Muscle layer of duodenum (tissue), 2 donors: Measurements from ENCODE around the gene SRMS.

Experiments
- H3K27ac ChIP-seq: one replicate; pipeline ENCODE4 v1.7.0; 2013; ENCODE audit warnings: mild to moderate bottlenecking, low read length
- H3K27me3 ChIP-seq: one replicate; pipeline ENCODE4 v1.7.0; 2013; ENCODE audit warnings: low read depth, mild to moderate bottlenecking, control low read depth, low read length
- H3K36me3 ChIP-seq, 2 donors: one replicate each; pipeline ENCODE4 v1.7.0; 2013; ENCODE audit warnings: low read length in 2 of 2, control low read depth in 1 of 2, mild to moderate bottlenecking in 1 of 2; ENCODE audit not compliant: insufficient read depth in 2 of 2, control insufficient read depth in 1 of 2
- H3K4me1 ChIP-seq, 2 donors: one replicate each; pipeline ENCODE4 v1.7.0; 2013; ENCODE audit warnings: low read length in 2 of 2, mild to moderate bottlenecking in 2 of 2, control low read depth in 1 of 2, moderate library complexity in 1 of 2; ENCODE audit not compliant: insufficient read depth in 2 of 2, control insufficient read depth in 1 of 2
- H3K4me3 ChIP-seq, 2 donors: one replicate each; pipeline ENCODE4 v1.7.0; 2013; ENCODE audit warnings: low read length in 2 of 2, low read depth in 1 of 2, mild to moderate bottlenecking in 1 of 2
- H3K9me3 ChIP-seq, 2 donors: one replicate each; pipeline ENCODE4 v1.7.0; 2013; ENCODE audit warnings: low read length in 2 of 2, control low read depth in 1 of 2, mild to moderate bottlenecking in 1 of 2; ENCODE audit not compliant: control insufficient read depth in 1 of 2
- donor health status: healthy.

SRMS gene

GRCh38 chr20:63568986-63569949 is 21.7 kb upstream of the SRMS start:
- no peak overlapping the region for H3K27ac ChIP-seq
- H3K4me1 ChIP-seq: peaks cover 0 to 5% of the 10 kb centered on the region in 2 donors
- H3K4me3 ChIP-seq: no peak overlapping the region
- no peaks in the 10 kb centered on the region for H3K27me3 ChIP-seq
- H3K9me3 ChIP-seq: no peaks in the 10 kb centered on the region
- peaks cover 0 to 32% of the 10 kb centered on the region in 2 donors for H3K36me3 ChIP-seq

GRCh38 chr20:63568170-63568981 is 20.8 kb upstream of the SRMS start:
- Histone ChIP-seq H3K9me3 (no peaks in the 10 kb centered on the region), H3K36me3 (peaks cover 0 to 41% of the 10 kb centered on the region in 2 donors), H3K27me3 (no peaks in the 10 kb centered on the region), H3K27ac (no peak overlapping the region), H3K4me1 (peaks cover 0 to 5% of the 10 kb centered on the region in 2 donors), H3K4me3 (no peak overlapping the region)

- Histone ChIP-seq H3K4me1 (peaks cover 0 to 4% of the 10 kb centered on the region in 2 donors), H3K9me3 (no peaks in the 10 kb centered on the region), H3K27me3 (no peaks in the 10 kb centered on the region), H3K4me3 (no peak overlapping the region), H3K27ac (no peak overlapping the region), H3K36me3 (peaks cover 0 to 49% of the 10 kb centered on the region in 2 donors)
These were observed 20.0 kb upstream of the SRMS start for GRCh38 chr20:63567386-63568169.

GRCh38 chr20:63567136-63567385 is 19.5 kb upstream of the SRMS start:
- Histone ChIP-seq H3K4me3 (no peak overlapping the region), H3K36me3 (peaks cover 0 to 49% of the 10 kb centered on the region in 2 donors), H3K27me3 (no peaks in the 10 kb centered on the region)

GRCh38 chr20:63566395-63567135 is 19.0 kb upstream of the SRMS start:
- Histone ChIP-seq H3K27me3 (no peaks in the 10 kb centered on the region), H3K36me3 (peaks cover 0 to 52% of the 10 kb centered on the region in 2 donors), H3K27ac (no peak overlapping the region), H3K4me1 (no peaks in the 10 kb centered on the region), H3K9me3 (no peaks in the 10 kb centered on the region), H3K4me3 (no peak overlapping the region)

More at GRCh38 chr20:63567136-63567385, 19.5 kb upstream of the SRMS start:
- no peaks in the 10 kb centered on the region for H3K9me3 ChIP-seq
- no peak overlapping the region for H3K27ac ChIP-seq
- H3K4me1 ChIP-seq: no peaks in the 10 kb centered on the region

GRCh38 chr20:63565699-63566335 is 18.3 kb upstream of the SRMS start:
- no peaks in the 10 kb centered on the region for H3K27me3 ChIP-seq
- no peaks in the 10 kb centered on the region for H3K4me1 ChIP-seq
- no peaks in the 10 kb centered on the region for H3K9me3 ChIP-seq
- H3K4me3 ChIP-seq: no peak overlapping the region
- no peak overlapping the region for H3K27ac ChIP-seq
- peaks cover 0 to 59% of the 10 kb centered on the region in 2 donors for H3K36me3 ChIP-seq

GRCh38 chr20:63565021-63565698 is 17.6 kb upstream of the SRMS start:
- Histone ChIP-seq H3K4me3 (no peak overlapping the region), H3K36me3 (peaks cover 0 to 66% of the 10 kb centered on the region in 2 donors), H3K27me3 (no peaks in the 10 kb centered on the region), H3K27ac (no peak overlapping the region), H3K9me3 (no peaks in the 10 kb centered on the region), H3K4me1 (no peaks in the 10 kb centered on the region)

GRCh38 chr20:63564036-63564810 is 16.7 kb upstream of the SRMS start:
- no peaks in the 10 kb centered on the region for H3K27me3 ChIP-seq
- H3K36me3 ChIP-seq: peaks cover 0 to 72% of the 10 kb centered on the region in 2 donors
- no peaks in the 10 kb centered on the region for H3K4me1 ChIP-seq
- no peaks in the 10 kb centered on the region for H3K9me3 ChIP-seq
- H3K27ac ChIP-seq: no peak overlapping the region
- H3K4me3 ChIP-seq: no peak overlapping the region

GRCh38 chr20:63563225-63563935 is 15.8 kb upstream of the SRMS start:
- Histone ChIP-seq H3K4me1 (no peaks in the 10 kb centered on the region), H3K9me3 (no peaks in the 10 kb centered on the region), H3K27ac (no peak overlapping the region), H3K27me3 (no peaks in the 10 kb centered on the region), H3K36me3 (peaks cover 0 to 77% of the 10 kb centered on the region in 2 donors), H3K4me3 (no peak overlapping the region)
